Measurements from ENCODE around the gene ZMYM3.
"Not testable (repeated sequence)": the region's sequence is repeated elsewhere in the genome, so short reads cannot be mapped to it uniquely, and the experiment has no call there.

The ZMYM3 gene

DNA sequence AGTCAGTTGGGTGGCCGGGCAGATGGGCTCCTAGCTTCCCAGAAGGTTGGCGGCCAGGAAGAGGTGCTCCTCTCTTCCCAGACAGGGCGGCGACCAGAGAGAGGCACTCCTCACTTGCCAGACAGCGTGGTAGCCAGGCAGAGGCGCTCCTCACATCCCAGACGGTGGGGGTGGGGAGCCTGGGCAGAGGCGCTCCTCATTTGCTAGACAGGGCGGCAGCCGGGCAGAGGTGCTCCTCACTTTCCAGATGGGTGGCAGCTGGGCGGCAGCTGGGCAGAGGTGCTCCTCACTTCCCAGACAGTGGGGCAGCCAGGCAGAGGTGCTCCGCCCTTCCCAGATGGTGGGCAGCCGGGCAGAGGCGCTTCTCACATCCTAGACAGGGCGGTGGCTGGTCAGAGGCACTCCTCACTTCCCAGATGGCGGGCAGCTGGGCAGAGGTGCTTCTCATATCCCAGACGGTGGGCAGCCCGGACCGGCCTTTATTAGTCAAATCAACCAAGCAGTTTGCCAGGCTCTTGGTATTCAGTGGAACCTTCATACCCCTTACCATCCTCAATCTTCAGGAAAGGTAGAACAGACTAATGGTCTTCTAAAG is 16.0 kb upstream of the ZMYM3 start:
- no peak overlapping the region for H3K4me3 ChIP-seq (ENCODE audit: low read depth, low read length)
- TF ChIP-seq CTCF (IDR thresholded peaks at IDR 0.05; ENCODE audit: low read depth, low read length): no peak

GRCh38 chrX:71268624-71269023 is 14.7 kb upstream of the ZMYM3 start:
- not testable (repeated sequence) for H3K4me3 ChIP-seq (ENCODE audit: low read depth, low read length)

- no peak for TF ChIP-seq CTCF (IDR thresholded peaks at IDR 0.05; ENCODE audit: low read depth, low read length)
- H3K4me3 ChIP-seq (ENCODE audit: low read depth, low read length): no peak overlapping the region
These were observed 2.9 kb upstream of the ZMYM3 start for GRCh38 chrX:71256856-71257255.

GRCh38 chrX:71256051-71256450 is 2.1 kb upstream of the ZMYM3 start:
- H3K4me3 ChIP-seq (ENCODE audit: low read depth, low read length): no peak overlapping the region
- TF ChIP-seq CTCF (IDR thresholded peaks at IDR 0.05; ENCODE audit: low read depth, low read length): no peak

DNA sequence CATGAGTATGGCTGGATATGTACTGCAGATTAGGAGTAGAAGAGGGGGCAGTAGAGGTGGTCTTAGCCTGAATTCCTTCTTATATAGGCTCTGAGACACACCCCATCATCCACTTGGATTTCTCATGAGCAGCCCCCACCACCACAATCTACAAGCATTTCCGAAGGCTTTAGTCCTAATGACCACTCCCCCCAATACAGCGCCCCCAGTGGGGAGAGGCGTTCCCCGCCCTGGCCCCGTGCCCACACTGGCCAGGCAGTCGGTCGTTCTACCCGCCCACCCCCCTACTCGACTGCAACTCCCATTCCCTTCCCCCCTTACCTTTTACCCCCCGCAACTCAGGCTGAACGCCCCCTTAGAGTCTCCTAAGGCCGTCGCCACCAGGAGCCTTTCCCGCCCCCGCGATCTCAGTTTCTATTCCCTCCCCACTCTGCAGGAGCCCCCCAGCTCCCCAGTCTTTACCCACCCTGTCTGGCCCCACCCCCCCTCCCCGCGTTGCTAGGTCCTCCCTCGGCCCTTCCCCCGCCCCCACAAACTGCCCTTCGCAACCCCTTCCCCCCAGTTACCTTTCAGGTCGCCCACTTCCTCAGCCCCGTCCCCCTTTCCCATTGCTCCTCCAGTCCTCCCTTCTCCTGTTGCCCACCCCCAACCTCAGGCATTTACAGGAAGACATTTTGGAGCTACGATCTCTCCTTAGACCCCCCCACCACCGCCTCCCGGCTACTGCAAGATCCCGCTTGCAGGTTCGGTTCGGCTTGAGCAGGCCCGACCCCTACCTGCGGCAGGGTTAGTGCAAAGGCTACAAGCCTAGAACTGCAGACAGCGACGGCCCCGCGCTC is 468 bp downstream of the ZMYM3 start:
- peak; percentile 45 for TF ChIP-seq CTCF (IDR thresholded peaks at IDR 0.05; ENCODE audit: low read depth, low read length)
- peak overlapping the region; percentile 74 for H3K4me3 ChIP-seq (ENCODE audit: low read depth, low read length)

- H3K4me3 ChIP-seq (ENCODE audit: low read depth, low read length): peak overlapping the region; percentile 74
- no peak for TF ChIP-seq CTCF (IDR thresholded peaks at IDR 0.05; ENCODE audit: low read depth, low read length)
These were observed 1.7 kb downstream of the ZMYM3 start for GRCh38 chrX:71252221-71252620.

GRCh38 chrX:71251466-71251973 is 2.4 kb downstream of the ZMYM3 start:
- no peak for TF ChIP-seq CTCF (IDR thresholded peaks at IDR 0.05; ENCODE audit: low read depth, low read length)
- H3K4me3 ChIP-seq (ENCODE audit: low read depth, low read length): no peak overlapping the region
